Keratinocyte (primary cell): ENCODE results near the gene PGA4.
"Not testable (repeated sequence)": the region's sequence is repeated elsewhere in the genome, so short reads cannot be mapped to it uniquely, and the experiment has no call there.

Source experiments
- CTCF ChIP-seq, 3 experiments: IDR thresholded peaks in 1 of 3; conservative IDR thresholded peaks in 1 of 3; optimal IDR thresholded peaks in 1 of 3; 2 replicates in 2 of 3; 3 replicates in 1 of 3; pipeline versions ENCODE3 to v1.5.1; 2011; ENCODE audit warnings: low read length in 3 of 3, mild to moderate bottlenecking in 3 of 3, moderate library complexity in 2 of 3, control low read depth in 1 of 3, inconsistent platforms in 1 of 3; ENCODE audit not compliant: insufficient read depth in 2 of 3; ENCODE audit errors: extremely low read depth in 1 of 3
- EZH2 ChIP-seq: IDR thresholded peaks from one replicate; pipeline ENCODE4 v1.6.1; 2012; ENCODE audit warnings: inconsistent platforms, mild to moderate bottlenecking, low read length, moderate library complexity

DNA sequence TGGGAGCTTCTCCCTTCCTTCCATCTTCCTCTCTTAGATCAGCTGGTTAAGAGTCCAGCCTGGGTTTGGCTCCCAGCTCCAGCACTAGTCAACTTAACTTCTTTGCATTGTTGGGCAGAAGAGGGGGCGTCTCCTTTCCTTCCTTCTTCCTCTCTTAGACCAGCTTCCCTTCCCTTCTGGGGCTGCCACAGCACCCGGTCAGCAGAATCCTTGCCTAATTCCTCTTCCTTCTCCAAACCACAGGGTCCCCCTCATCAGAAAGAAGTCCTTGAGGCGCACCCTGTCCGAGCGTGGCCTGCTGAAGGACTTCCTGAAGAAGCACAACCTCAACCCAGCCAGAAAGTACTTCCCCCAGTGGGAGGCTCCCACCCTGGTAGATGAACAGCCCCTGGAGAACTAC, 19.4 kb downstream of the PGA4 start:
- not testable (repeated sequence) for TF ChIP-seq CTCF (optimal IDR thresholded peaks at IDR 0.05 in 1 of 3, IDR thresholded peaks at IDR 0.05 in 1 of 3, conservative IDR thresholded peaks at IDR 0.05 in 1 of 3; ENCODE audit: extremely low read depth in 1 of 3, insufficient read depth in 2 of 3, low read length in 3 of 3); EZH2
